Duodenal mucosa (tissue), 2 donors: Measurements from ENCODE around the gene TSHZ2.

Source experiments
- H3K27ac ChIP-seq: one replicate; pipeline ENCODE4 v1.7.0; 2013; ENCODE audit warnings: low read depth, low read length
- H3K27me3 ChIP-seq, 2 donors: one replicate each; pipeline ENCODE4 v1.7.0; 2013; ENCODE audit warnings: low read length in 2 of 2, control low read depth in 1 of 2; ENCODE audit not compliant: insufficient read depth in 2 of 2, control insufficient read depth in 1 of 2
- H3K36me3 ChIP-seq, 2 donors: one replicate each; pipeline ENCODE4 v1.7.0; 2013; ENCODE audit warnings: low read length in 2 of 2, control low read depth in 1 of 2; ENCODE audit not compliant: insufficient read depth in 2 of 2, control insufficient read depth in 1 of 2
- H3K4me1 ChIP-seq, 2 donors: one replicate each; pipeline ENCODE4 v1.7.0; 2013; ENCODE audit warnings: low read length in 2 of 2, control low read depth in 1 of 2; ENCODE audit not compliant: insufficient read depth in 2 of 2, control insufficient read depth in 1 of 2
- H3K4me3 ChIP-seq, 2 donors: one replicate each; pipeline ENCODE4 v1.7.0; 2013; ENCODE audit warnings: low read length in 2 of 2, low read depth in 1 of 2
- H3K9ac ChIP-seq, 2 donors: one replicate each; pipeline ENCODE4 v1.7.0; 2013; ENCODE audit warnings: low read length in 2 of 2, low read depth in 1 of 2
- H3K9me3 ChIP-seq, 2 donors: one replicate each; pipeline ENCODE4 v1.7.0; 2013; ENCODE audit warnings: low read length in 2 of 2, control low read depth in 1 of 2; ENCODE audit not compliant: control insufficient read depth in 1 of 2

TSHZ2 gene, protein sequence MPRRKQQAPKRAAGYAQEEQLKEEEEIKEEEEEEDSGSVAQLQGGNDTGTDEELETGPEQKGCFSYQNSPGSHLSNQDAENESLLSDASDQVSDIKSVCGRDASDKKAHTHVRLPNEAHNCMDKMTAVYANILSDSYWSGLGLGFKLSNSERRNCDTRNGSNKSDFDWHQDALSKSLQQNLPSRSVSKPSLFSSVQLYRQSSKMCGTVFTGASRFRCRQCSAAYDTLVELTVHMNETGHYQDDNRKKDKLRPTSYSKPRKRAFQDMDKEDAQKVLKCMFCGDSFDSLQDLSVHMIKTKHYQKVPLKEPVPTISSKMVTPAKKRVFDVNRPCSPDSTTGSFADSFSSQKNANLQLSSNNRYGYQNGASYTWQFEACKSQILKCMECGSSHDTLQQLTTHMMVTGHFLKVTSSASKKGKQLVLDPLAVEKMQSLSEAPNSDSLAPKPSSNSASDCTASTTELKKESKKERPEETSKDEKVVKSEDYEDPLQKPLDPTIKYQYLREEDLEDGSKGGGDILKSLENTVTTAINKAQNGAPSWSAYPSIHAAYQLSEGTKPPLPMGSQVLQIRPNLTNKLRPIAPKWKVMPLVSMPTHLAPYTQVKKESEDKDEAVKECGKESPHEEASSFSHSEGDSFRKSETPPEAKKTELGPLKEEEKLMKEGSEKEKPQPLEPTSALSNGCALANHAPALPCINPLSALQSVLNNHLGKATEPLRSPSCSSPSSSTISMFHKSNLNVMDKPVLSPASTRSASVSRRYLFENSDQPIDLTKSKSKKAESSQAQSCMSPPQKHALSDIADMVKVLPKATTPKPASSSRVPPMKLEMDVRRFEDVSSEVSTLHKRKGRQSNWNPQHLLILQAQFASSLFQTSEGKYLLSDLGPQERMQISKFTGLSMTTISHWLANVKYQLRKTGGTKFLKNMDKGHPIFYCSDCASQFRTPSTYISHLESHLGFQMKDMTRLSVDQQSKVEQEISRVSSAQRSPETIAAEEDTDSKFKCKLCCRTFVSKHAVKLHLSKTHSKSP (N-terminal part only)

GRCh38 chr20:52972190-52972937 lies at the start of gene TSHZ2:
TSS of gene TSHZ2 (plus strand) at chr20:52972358. CDS start at chr20:52973294, 936 bp downstream.
- Histone ChIP-seq H3K4me3 (peak within 1 kb of the TSS; percentile 81 to 88), H3K27me3 (peaks cover 0 to 3% of the 10 kb centered on the region in 2 donors), H3K4me1 (peaks cover 5 to 17% of the 10 kb centered on the region in 2 donors), H3K9ac (peak within 1 kb of the TSS; percentile 63 to 67), H3K27ac (no peak within 1 kb of the TSS), H3K9me3 (no peaks in the 10 kb centered on the region), H3K36me3 (no peaks in the 10 kb centered on the region)

DNA sequence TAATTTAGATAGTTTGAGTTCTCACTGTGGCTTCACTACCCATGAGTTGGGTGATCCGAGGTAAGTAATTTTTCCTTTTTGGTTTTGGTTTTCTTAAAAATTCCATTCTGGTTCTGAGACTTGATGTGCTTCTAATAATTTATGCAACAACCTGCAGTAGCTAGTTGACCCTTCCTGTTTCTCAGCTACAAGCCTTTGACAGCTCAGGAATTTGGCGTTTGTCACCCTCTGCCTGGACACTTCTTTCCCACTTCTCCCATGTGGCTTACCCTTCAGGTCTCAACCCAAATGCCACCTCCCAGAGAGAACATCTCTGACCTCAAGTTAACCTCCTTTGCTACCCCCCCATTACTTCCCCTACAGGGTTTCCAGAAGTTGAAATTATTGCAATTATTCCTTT lies 49.7 kb upstream of the TSHZ2 start:
- H3K4me1 ChIP-seq, result no peaks in the 10 kb centered on the region
- H3K36me3 ChIP-seq, result no peaks in the 10 kb centered on the region

DNA sequence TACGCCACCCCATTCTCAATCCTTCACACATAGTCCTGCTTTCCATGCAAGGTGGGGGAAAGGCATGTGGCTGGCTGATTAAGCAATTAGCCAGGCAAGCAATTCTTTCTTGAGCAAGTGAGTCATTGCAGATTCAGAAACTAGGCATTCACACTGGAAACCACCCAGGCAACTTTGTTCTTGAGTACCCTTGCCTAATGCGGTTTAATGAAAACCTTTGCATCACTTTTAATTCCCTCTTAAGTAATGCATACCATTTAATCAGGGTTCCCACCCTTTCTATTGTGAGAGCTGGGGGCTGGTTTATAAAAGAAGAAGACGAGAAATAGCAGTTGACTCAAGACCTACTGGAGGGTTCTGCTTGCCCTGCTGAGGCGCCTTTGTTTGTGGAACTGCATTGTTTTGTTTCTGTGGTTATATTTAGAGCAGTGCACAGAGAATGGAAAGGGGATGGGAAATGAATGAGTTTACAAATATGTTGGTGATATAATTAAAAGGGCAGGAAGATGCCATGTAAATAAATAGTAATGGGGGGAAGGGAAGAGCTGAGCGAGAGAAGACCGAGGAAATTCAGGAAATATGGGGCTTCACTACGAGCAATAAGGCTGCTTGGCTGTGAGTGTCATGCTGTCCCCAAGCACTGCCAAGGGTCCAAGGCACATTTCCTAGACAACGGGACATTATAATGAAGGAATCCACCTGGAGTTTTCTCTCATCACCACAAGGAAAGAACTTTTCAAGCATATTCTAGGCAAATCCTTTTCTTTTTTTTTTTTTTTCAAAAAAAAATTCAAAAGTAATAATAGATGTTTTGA lies 48.8 kb upstream of the TSHZ2 start:
- no peaks in the 10 kb centered on the region for H3K9me3 ChIP-seq
- no peaks in the 10 kb centered on the region for H3K4me1 ChIP-seq
- H3K9ac ChIP-seq, result no peak overlapping the region
- H3K36me3 ChIP-seq, result no peaks in the 10 kb centered on the region
- no peak overlapping the region for H3K4me3 ChIP-seq
- H3K27me3 ChIP-seq, result no peaks in the 10 kb centered on the region
- H3K27ac ChIP-seq, result no peak overlapping the region

More for the DNA sequence above, 49.7 kb upstream of the TSHZ2 start:
- Histone ChIP-seq H3K9ac (no peak overlapping the region), H3K4me3 (no peak overlapping the region), H3K27me3 (no peaks in the 10 kb centered on the region), H3K27ac (no peak overlapping the region), H3K9me3 (no peaks in the 10 kb centered on the region)

- Histone ChIP-seq H3K27me3 (no peaks in the 10 kb centered on the region), H3K4me3 (no peak overlapping the region), H3K9ac (no peak overlapping the region), H3K27ac (no peak overlapping the region), H3K9me3 (no peaks in the 10 kb centered on the region), H3K36me3 (no peaks in the 10 kb centered on the region), H3K4me1 (no peaks in the 10 kb centered on the region)
These were observed 47.5 kb upstream of the TSHZ2 start for GRCh38 chr20:52924411-52925271.

DNA sequence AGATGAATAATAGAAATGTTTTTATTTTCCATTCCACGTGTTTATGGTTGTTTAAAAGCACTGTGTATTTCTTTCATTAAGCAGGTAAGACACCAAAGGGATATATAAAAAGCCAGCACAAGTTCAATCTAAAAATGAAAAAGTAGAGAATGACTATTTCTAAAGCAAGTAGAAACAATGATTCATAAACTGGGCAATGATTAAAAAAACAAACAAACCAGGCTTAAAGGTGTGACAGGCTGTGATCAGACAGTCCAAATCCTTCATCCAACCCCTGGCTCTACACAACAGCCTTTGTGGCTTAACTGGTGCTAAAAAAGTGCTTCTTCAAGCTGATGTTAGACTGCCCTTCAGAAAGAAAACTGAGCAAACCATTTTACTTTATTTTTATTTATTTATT lies 45.7 kb upstream of the TSHZ2 start:
- H3K9me3 ChIP-seq, result no peaks in the 10 kb centered on the region
- H3K27ac ChIP-seq, result no peak overlapping the region
- no peaks in the 10 kb centered on the region for H3K27me3 ChIP-seq
- H3K4me1 ChIP-seq, result no peaks in the 10 kb centered on the region
- H3K9ac ChIP-seq, result no peak overlapping the region
- no peaks in the 10 kb centered on the region for H3K36me3 ChIP-seq
- no peak overlapping the region for H3K4me3 ChIP-seq

DNA sequence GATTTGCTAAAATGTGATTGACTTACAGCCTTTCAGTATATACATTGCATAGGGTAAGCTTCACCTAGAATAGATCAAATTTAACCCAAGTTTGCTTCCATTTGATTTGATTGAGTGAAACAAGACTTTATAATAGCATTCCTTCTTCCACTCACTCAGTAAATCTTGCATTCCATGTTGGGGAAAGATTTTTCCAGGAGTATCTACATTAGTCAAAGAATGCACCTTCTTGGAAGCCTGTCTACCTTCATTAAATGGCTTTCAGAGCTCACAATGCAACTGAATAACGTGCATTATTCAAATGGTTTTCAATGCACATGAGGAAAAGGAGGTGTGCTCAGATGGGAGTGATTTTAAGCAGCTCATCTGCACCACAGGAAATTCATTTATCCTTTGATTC lies 38.3 kb upstream of the TSHZ2 start:
- H3K4me3 ChIP-seq, result no peak overlapping the region
- H3K27ac ChIP-seq, result no peak overlapping the region
- H3K9me3 ChIP-seq, result no peaks in the 10 kb centered on the region
- H3K4me1 ChIP-seq, result no peaks in the 10 kb centered on the region
- no peaks in the 10 kb centered on the region for H3K36me3 ChIP-seq
- no peak overlapping the region for H3K9ac ChIP-seq
- H3K27me3 ChIP-seq, result no peaks in the 10 kb centered on the region

GRCh38 chr20:52936351-52937340 lies 35.5 kb upstream of the TSHZ2 start:
- Histone ChIP-seq H3K27me3 (no peaks in the 10 kb centered on the region), H3K4me1 (no peaks in the 10 kb centered on the region)

GRCh38 chr20:52937591-52938100 lies 34.5 kb upstream of the TSHZ2 start:
- no peak overlapping the region for H3K4me3 ChIP-seq
- H3K27ac ChIP-seq, result no peak overlapping the region
- H3K27me3 ChIP-seq, result no peaks in the 10 kb centered on the region
- no peaks in the 10 kb centered on the region for H3K4me1 ChIP-seq
- no peaks in the 10 kb centered on the region for H3K9me3 ChIP-seq
- H3K9ac ChIP-seq, result no peak overlapping the region
- no peaks in the 10 kb centered on the region for H3K36me3 ChIP-seq

More at GRCh38 chr20:52936351-52937340, 35.5 kb upstream of the TSHZ2 start:
- no peaks in the 10 kb centered on the region for H3K9me3 ChIP-seq
- H3K27ac ChIP-seq, result no peak overlapping the region
- no peak overlapping the region for H3K4me3 ChIP-seq
- H3K9ac ChIP-seq, result no peak overlapping the region
- H3K36me3 ChIP-seq, result no peaks in the 10 kb centered on the region
